GM18520 (cell line): ENCODE results near the gene GLB1L.

Experiments used
- ATAC-seq: cut with Tn5 transposase; IDR thresholded peaks from one replicate; pipeline ENCODE4 v1.9.1; 2021; ENCODE audit not compliant: unreplicated experiment

The GLB1L gene

GRCh38 chr2:219253753-219254589 lies 8.7 kb upstream of the GLB1L start, which contains the start of gene TUBA4A:
TSS of gene TUBA4A (minus strand) at chr2:219253918. CDS start at chr2:219253858, 60 bp downstream.
- ATAC-seq, result peak; percentile 37

- no peak for ATAC-seq
These were observed 7.9 kb upstream of the GLB1L start, which contains the start of gene TUBA4B for GRCh38 chr2:219252900-219253752. TSS of gene TUBA4B (plus strand) at chr2:219253243. CDS start at chr2:219253408, 165 bp downstream.

- no peak for ATAC-seq
These were observed 7.3 kb upstream of the GLB1L start for GRCh38 chr2:219252570-219252899.

- ATAC-seq, result no peak
These were observed 6.8 kb upstream of the GLB1L start for GRCh38 chr2:219252084-219252483.

- ATAC-seq, result no peak
These were observed 6.4 kb upstream of the GLB1L start for GRCh38 chr2:219251656-219252055.

- no peak for ATAC-seq
These were observed 5.0 kb upstream of the GLB1L start for GRCh38 chr2:219250049-219250781.

- peak; percentile 25 for ATAC-seq
These were observed 4.1 kb upstream of the GLB1L start for GRCh38 chr2:219249203-219249980.

- no peak for ATAC-seq
These were observed 3.6 kb upstream of the GLB1L start for GRCh38 chr2:219248845-219249202.

GRCh38 chr2:219247678-219248642 lies 2.7 kb upstream of the GLB1L start:
- ATAC-seq, result no peak

- no peak for ATAC-seq
These were observed 1.3 kb upstream of the GLB1L start for GRCh38 chr2:219246559-219246958.

- no peak for ATAC-seq
These were observed 621 bp upstream of the GLB1L start for GRCh38 chr2:219245899-219246230.

- no peak for ATAC-seq
These were observed 476 bp downstream of the GLB1L start for GRCh38 chr2:219244789-219245147.

GRCh38 chr2:219243291-219243761 lies 1.9 kb downstream of the GLB1L start:
- no peak for ATAC-seq

GRCh38 chr2:219234331-219234730 lies 10.9 kb downstream of the GLB1L start:
- no peak for ATAC-seq

- no peak for ATAC-seq
These were observed 15.1 kb downstream of the GLB1L start for GRCh38 chr2:219230059-219230540.

- ATAC-seq, result peak; percentile 90
These were observed 15.8 kb downstream of the GLB1L start, which contains the start of the genes ANKZF1 and ATG9A for GRCh38 chr2:219229305-219230058. TSS of gene ANKZF1 (plus strand) at chr2:219229806. CDS start at chr2:219230258, 452 bp downstream. TSS of gene ATG9A (minus strand) at chr2:219229636. CDS start at chr2:219228024, 1,612 bp downstream.

GRCh38 chr2:219228911-219229304 lies 16.3 kb downstream of the GLB1L start:
- ATAC-seq, result no peak
